Peyer's patch (tissue), 4 donors: ENCODE measurements around the gene ARNT2.

Experiments
- CTCF ChIP-seq, 6 experiments: fragments of 450-650 bp in 4 of 6; fragments of 200-600 bp in 2 of 6; sonication (generic) in 1 of 6; IDR thresholded peaks; one replicate each; pipeline ENCODE4 v1.5.1; 2017 to 2019; ENCODE audit warnings: antibody characterized with exemption in 6 of 6, mild to moderate bottlenecking in 3 of 6, moderate library complexity in 1 of 6
- POLR2A ChIP-seq, 2 donors: fragments of 450-650 bp; IDR thresholded peaks; one replicate each; pipeline ENCODE4 v1.5.1; 2017; ENCODE audit warnings: antibody characterized with exemption in 2 of 2, mild to moderate bottlenecking in 2 of 2, moderate library complexity in 2 of 2

DNA sequence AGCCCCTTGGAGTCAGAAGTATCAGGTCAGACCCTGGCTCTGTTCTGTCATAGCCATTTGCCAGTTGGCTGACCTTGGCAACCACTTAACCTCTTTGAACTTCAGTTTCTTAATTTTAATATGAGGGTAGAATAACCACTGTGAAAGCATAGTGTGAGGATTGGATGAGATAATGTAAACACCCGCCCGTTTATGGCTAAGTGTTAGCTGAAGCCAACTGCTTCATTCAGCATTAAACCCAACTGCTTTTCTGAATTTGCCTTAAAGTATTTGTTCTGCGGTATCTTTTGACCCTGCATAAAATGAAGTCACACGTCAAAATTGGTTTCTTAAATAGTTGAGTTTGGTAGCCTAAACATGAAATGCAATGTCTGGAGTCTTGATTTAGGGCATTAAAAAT lies 169.4 kb downstream of the ARNT2 start:
- TF ChIP-seq POLR2A (IDR thresholded peaks at IDR 0.05) = no peak
- TF ChIP-seq CTCF (IDR thresholded peaks at IDR 0.05) = no peak
